Renal pelvis (tissue), 4 donors: ENCODE results near the gene OLFML2A. TPM values are rescaled to one million over a fixed set of nuclear protein-coding genes. Genes with fewer than 3 reads are reported as not detected.
"Not testable (repeated sequence)": the region's sequence is repeated elsewhere in the genome, so short reads cannot be mapped to it uniquely, and the experiment has no call there.

Source experiments
- DNase-seq: peaks from one replicate; pipeline ENCODE4 v3.0.0-alpha.2; 2013
- polyA plus RNA-seq, 3 donors: library from polyadenylated mRNA; unstranded; fragments of 120-200 nt; gene quantifications; one replicate each; pipeline ENCODE4 v1.2.1, GENCODE V29; 2013; ENCODE audit not compliant: insufficient read length in 3 of 3

The OLFML2A gene
- polyA plus RNA-seq, 3 donors, result 24.6 to 27.6 (median 25.1) TPM

- DNase-seq, result no peak
Measured at GRCh38 chr9:124758061-124758460, 18.9 kb upstream of the OLFML2A start.

GRCh38 chr9:124758691-124759090 is 18.2 kb upstream of the OLFML2A start:
- DNase-seq, result no peak

- no peak for DNase-seq
Measured at GRCh38 chr9:124759327-124759726, 17.6 kb upstream of the OLFML2A start.

GRCh38 chr9:124760719-124761118 is 16.2 kb upstream of the OLFML2A start:
- no peak for DNase-seq

GRCh38 chr9:124761196-124761595 is 15.7 kb upstream of the OLFML2A start:
- DNase-seq, result no peak

- DNase-seq, result no peak
Measured at GRCh38 chr9:124761710-124762109, 15.2 kb upstream of the OLFML2A start.

- no peak for DNase-seq
Measured at GRCh38 chr9:124762633-124763032, 14.3 kb upstream of the OLFML2A start.

- DNase-seq, result no peak
Measured at GRCh38 chr9:124764774-124765438, 12.0 kb upstream of the OLFML2A start.

- DNase-seq, result no peak
Measured at GRCh38 chr9:124765439-124765835, 11.5 kb upstream of the OLFML2A start.

- no peak for DNase-seq
Measured at GRCh38 chr9:124766326-124766725, 10.6 kb upstream of the OLFML2A start.

GRCh38 chr9:124766815-124767554 is 9.9 kb upstream of the OLFML2A start:
- no peak for DNase-seq

- no peak for DNase-seq
Measured at GRCh38 chr9:124767821-124768220, 9.1 kb upstream of the OLFML2A start.

- DNase-seq, result no peak
Measured at GRCh38 chr9:124768334-124768733, 8.6 kb upstream of the OLFML2A start.

GRCh38 chr9:124768750-124769548 is 8.0 kb upstream of the OLFML2A start:
- no peak for DNase-seq

GRCh38 chr9:124769549-124770358 is 7.2 kb upstream of the OLFML2A start:
- no peak for DNase-seq

- DNase-seq, result no peak
Measured at GRCh38 chr9:124770359-124771020, 6.4 kb upstream of the OLFML2A start.

- peak; percentile 96 for DNase-seq
Measured at GRCh38 chr9:124771021-124771866, 5.7 kb upstream of the OLFML2A start, which contains the start of gene NR6A1. Gene NR6A1, minus strand, starts transcription at chr9:124771311.

GRCh38 chr9:124771867-124772679 is 4.9 kb upstream of the OLFML2A start:
- no peak for DNase-seq

- DNase-seq, result not testable (repeated sequence)
Measured at GRCh38 chr9:124772877-124773276, 4.1 kb upstream of the OLFML2A start.
